ENCODE measurements around the gene OR2G6.
"Not testable (repeated sequence)": the region's sequence is repeated elsewhere in the genome, so short reads cannot be mapped to it uniquely, and the experiment has no call there.

- not testable (repeated sequence) for TF ChIP-seq CTCF (IDR thresholded peaks at IDR 0.05; ENCODE audit: low read depth, low read length); MYC (IDR thresholded peaks at IDR 0.05; ENCODE audit: low read depth, low read length); MAX (IDR thresholded peaks at IDR 0.05; ENCODE audit: low read depth, low read length); POLR2A (IDR thresholded peaks at IDR 0.05; ENCODE audit: extremely low read depth, insufficient read length)
These were observed 7.4 kb upstream of the OR2G6 start for GRCh38 chr1:248500305-248501035.
